Ascending aorta (tissue), 2 donors: ENCODE results near the gene RNF213. TPM values are rescaled to one million over a fixed set of nuclear protein-coding genes. Genes with fewer than 3 reads are reported as not detected.

ENCODE experiments used
- DNase-seq, 2 donors: peaks; one replicate each; pipeline ENCODE4 v3.0.0-alpha.2; 2019; ENCODE audit warnings: low spot score in 2 of 2
- H3K27ac ChIP-seq, 2 donors: fragments of 200-600 bp; sonication (generic); one replicate each; pipeline ENCODE4 v1.5.1; 2016 to 2017; ENCODE audit warnings: mild to moderate bottlenecking in 1 of 2
- H3K27me3 ChIP-seq: fragments of 200-600 bp; sonication (generic); one replicate; pipeline ENCODE4 v1.5.1; 2017
- H3K36me3 ChIP-seq, 2 donors: fragments of 200-600 bp; sonication (generic); one replicate each; pipeline ENCODE4 v1.5.1; 2016
- H3K4me1 ChIP-seq, 2 donors: fragments of 200-600 bp; sonication (generic); one replicate each; pipeline ENCODE4 v1.5.1; 2016 to 2017; ENCODE audit warnings: mild to moderate bottlenecking in 1 of 2
- H3K4me3 ChIP-seq, 2 donors: fragments of 200-600 bp; sonication (generic); one replicate each; pipeline ENCODE4 v1.5.1; 2016 to 2017; ENCODE audit warnings: mild to moderate bottlenecking in 1 of 2
- H3K9me3 ChIP-seq, 2 donors: fragments of 200-600 bp; sonication (generic); one replicate each; pipeline ENCODE4 v1.5.1; 2016
- intact Hi-C: fragments of 100-400 bp; cut with DNase I; formaldehyde crosslinking; loops from one replicate; pipeline ENCODE4 v1.15.1; 2023
- total RNA-seq: library from RNA; depleted of rRNA; stranded (reverse); fragments of >200 nt; gene quantifications from one replicate; pipeline ENCODE4 v1.1.0, GENCODE V29; 2016
- TF ChIP-seq, protein P1 (sequence below), 3 experiments: fragments of 200-600 bp in 2 of 3; fragments of 450-650 bp in 1 of 3; sonication (generic) in 2 of 3; IDR thresholded peaks; one replicate each; pipeline ENCODE4 v1.5.1; 2016 to 2019; ENCODE audit warnings: antibody characterized with exemption in 3 of 3, mild to moderate bottlenecking in 1 of 3, moderate library complexity in 1 of 3

RNF213 gene
- total RNA-seq, 1 donor from 2014 or later: 155 TPM

DNA sequence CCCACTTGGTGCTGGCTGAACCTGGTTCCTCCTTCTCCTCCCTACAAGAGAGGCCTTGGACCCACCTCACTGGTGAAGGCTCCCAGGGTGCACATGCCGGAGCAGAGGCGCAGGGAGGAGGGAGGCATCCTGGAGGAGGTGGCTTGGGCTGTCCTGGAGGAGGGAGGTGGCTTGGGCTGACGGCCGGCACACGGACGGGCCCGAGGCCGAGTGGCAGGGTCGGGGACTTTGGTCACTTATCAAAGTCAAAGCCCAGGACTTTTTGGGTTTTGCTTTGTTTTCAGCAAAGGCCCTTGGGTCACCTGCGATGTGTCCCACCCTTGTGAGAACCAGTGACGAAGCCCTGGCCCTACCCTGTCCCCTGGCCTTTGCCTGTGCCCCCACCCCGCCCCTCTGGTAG lies 182.8 kb downstream of the RNF213 start:
- H3K4me3 ChIP-seq: no peak overlapping the region
- no peaks in the 10 kb centered on the region for H3K27me3 ChIP-seq
- no peaks in the 10 kb centered on the region for H3K36me3 ChIP-seq
- TF ChIP-seq, protein P1, sequence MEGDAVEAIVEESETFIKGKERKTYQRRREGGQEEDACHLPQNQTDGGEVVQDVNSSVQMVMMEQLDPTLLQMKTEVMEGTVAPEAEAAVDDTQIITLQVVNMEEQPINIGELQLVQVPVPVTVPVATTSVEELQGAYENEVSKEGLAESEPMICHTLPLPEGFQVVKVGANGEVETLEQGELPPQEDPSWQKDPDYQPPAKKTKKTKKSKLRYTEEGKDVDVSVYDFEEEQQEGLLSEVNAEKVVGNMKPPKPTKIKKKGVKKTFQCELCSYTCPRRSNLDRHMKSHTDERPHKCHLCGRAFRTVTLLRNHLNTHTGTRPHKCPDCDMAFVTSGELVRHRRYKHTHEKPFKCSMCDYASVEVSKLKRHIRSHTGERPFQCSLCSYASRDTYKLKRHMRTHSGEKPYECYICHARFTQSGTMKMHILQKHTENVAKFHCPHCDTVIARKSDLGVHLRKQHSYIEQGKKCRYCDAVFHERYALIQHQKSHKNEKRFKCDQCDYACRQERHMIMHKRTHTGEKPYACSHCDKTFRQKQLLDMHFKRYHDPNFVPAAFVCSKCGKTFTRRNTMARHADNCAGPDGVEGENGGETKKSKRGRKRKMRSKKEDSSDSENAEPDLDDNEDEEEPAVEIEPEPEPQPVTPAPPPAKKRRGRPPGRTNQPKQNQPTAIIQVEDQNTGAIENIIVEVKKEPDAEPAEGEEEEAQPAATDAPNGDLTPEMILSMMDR (IDR thresholded peaks at IDR 0.05): no peak
- no peaks in the 10 kb centered on the region for H3K9me3 ChIP-seq
- H3K4me1 ChIP-seq: peaks cover 1 to 12% of the 10 kb centered on the region in 2 donors
- no peak overlapping the region for H3K27ac ChIP-seq
- DNase-seq: no peak
- intact Hi-C loops: no loop called here

DNA sequence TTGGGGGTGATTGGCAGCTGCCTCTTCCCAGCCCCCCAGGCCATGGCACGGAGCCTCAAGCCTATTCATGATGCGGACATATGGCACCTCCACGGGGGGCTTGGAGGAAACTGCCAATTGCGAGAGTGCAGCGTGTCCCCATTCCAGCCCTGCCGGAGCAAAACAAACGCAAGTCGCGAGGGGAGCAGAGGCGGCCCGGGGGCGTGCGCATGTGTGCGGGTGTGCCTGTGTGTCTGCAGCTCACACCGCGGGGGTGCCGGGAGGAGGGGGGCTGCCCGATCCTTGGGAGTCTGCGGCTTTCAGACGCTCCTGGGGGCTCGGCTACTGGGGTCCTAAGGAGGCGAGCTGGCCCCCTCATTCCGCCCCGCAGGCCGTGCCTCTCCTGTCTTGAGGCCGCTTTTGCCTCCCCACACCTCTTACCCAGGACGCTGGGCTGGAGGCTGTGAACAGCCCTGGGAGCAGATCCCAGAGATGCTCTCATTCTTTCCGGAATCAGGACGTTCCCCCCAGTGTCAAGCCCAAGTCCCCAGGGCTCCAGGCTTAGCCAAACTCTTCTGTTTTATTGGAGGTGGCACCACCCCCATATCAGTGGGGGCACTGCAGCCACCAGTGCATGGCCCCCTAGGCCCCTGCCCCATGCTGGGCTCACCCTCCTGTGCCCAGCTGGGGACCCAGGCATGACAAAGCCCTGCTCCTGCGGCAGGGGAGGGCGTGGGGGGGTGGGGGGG lies 183.4 kb downstream of the RNF213 start:
- intact Hi-C loops: no loop called here

DNA sequence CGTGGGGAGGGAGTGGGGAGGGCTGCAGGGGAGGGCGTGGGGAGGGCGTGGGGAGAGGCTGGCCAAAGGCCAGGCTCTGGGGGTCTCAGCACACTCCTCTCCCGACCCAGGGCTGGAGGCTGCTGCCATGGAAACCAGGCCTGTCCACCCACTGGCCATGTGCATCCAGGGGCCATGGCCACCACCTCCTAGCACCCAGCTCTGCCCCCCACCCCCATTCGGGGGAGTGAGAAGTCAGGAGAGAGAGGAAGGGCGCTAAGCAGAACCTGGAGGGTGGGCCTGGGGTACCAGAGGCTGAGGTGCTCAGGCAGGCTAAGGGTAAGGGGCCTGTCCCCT lies 184.0 kb downstream of the RNF213 start:
- intact Hi-C loops: no loop called here
- Histone ChIP-seq H3K36me3 (no peaks in the 10 kb centered on the region), H3K9me3 (no peaks in the 10 kb centered on the region), H3K27ac (no peak overlapping the region), H3K4me1 (peaks cover 0 to 7% of the 10 kb centered on the region in 2 donors), H3K27me3 (no peaks in the 10 kb centered on the region), H3K4me3 (no peak overlapping the region)
- no peak for DNase-seq
- TF ChIP-seq, protein P1 (IDR thresholded peaks at IDR 0.05): no peak

More for the DNA sequence above, 183.4 kb downstream of the RNF213 start:
- peaks cover 0 to 7% of the 10 kb centered on the region in 2 donors for H3K4me1 ChIP-seq
- no peak for DNase-seq
- no peaks in the 10 kb centered on the region for H3K36me3 ChIP-seq
- no peaks in the 10 kb centered on the region for H3K9me3 ChIP-seq
- no peak overlapping the region for H3K4me3 ChIP-seq
- TF ChIP-seq, protein P1 (IDR thresholded peaks at IDR 0.05): no peak
- no peaks in the 10 kb centered on the region for H3K27me3 ChIP-seq
- H3K27ac ChIP-seq: no peak overlapping the region

DNA sequence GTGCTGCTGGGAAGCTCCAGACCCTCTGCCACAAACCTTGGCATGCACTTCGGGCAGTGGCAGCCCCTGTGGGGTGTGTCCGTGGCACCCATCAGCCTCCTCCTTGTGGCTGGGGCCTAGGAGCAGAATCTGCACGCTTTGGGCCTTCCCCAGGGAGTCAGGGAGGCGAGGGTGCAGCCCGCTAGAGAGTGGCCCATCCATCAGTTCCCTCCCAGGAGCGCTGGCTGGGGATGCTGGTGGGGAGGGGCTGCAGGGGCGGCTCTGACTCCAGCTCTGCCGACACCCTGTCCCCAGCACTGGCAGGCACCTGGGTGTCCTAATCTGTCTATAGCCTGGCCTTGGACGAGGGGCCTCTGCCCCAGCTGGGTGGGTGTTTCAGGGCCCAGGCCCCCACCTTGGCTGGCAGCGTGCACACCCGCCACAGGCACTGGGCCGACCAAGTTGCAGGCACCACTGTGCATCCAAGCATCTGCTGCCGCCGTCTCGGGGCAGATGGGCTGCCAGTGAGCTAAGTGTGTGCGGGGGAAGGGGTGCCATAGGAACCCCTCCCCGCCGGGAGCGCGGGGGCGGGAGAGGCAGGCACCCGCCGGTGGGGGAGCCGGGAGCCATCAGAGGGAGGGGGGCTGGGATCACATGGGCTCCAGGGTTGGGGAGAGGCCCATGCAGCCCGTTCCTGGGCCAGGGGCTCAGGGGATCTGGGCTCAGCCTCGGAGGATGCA lies 184.5 kb downstream of the RNF213 start:
- no peak for DNase-seq
- H3K36me3 ChIP-seq: no peaks in the 10 kb centered on the region
- H3K27me3 ChIP-seq: no peaks in the 10 kb centered on the region
- intact Hi-C loops: no loop called here
- no peak overlapping the region for H3K27ac ChIP-seq
- no peak overlapping the region for H3K4me3 ChIP-seq
- no peaks in the 10 kb centered on the region for H3K9me3 ChIP-seq
- TF ChIP-seq, protein P1 (IDR thresholded peaks at IDR 0.05): no peak
- peaks cover 0 to 12% of the 10 kb centered on the region in 2 donors for H3K4me1 ChIP-seq

DNA sequence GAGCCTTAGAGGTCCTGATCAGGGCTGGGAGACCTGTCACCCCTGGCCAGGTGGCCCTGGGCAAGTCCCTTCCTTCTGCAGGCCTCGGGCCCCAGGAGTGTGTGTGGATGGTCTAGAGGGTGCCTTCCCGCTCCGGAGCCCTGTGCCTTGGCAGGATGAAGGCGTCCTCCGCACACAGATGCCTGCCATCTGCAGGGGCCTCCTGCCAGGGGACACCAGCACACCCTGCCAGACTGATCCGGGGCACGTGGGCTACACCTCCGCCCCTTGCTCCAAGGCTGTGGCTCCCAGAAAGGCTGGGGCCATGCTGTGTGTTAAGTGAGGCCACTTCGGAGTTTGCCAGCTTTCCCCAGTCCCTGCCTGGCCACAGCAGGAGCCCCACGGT lies 185.1 kb downstream of the RNF213 start:
- no peak overlapping the region for H3K27ac ChIP-seq
- TF ChIP-seq, protein P1 (IDR thresholded peaks at IDR 0.05): no peak
- H3K9me3 ChIP-seq: no peaks in the 10 kb centered on the region
- DNase-seq: no peak
- no peaks in the 10 kb centered on the region for H3K36me3 ChIP-seq
- intact Hi-C loops: no loop called here
- no peak overlapping the region for H3K4me3 ChIP-seq
- H3K4me1 ChIP-seq: peaks cover 0 to 16% of the 10 kb centered on the region in 2 donors
- H3K27me3 ChIP-seq: no peaks in the 10 kb centered on the region
